H1 (cell line): ENCODE measurements around the gene UNC5B. TPM values are rescaled to one million over a fixed set of nuclear protein-coding genes. Genes with fewer than 3 reads are reported as not detected.

Experiments
- CTCF ChIA-PET: fragments of 300-600 bp; sonication (Branson Sonifier 250); formaldehyde crosslinking; loops from one replicate; lab custom pipeline; 2021; ENCODE audit not compliant: partially characterized antibody; lab: Charles Lee
- POLR2A ChIA-PET: fragments of 300-600 bp; sonication (Branson Sonifier 250); formaldehyde crosslinking; loops from one replicate; lab custom pipeline; 2021; ENCODE audit warnings: inconsistent platforms; ENCODE audit not compliant: partially characterized antibody; lab: Charles Lee
- DNase-seq, 2 experiments: peaks; one replicate each; pipeline versions ENCODE4 v3.0.0 to v3.0.0-alpha.2; 2010 to 2022; ENCODE audit warnings: low spot score in 2 of 2, low read depth in 1 of 2, mixed read lengths in 1 of 2
- FAIRE-seq: peaks from 2 replicates; lab custom pipeline; 2011; peaks lifted over from hg19 to GRCh38; lab: Jason Lieb, UNC
- H2AFZ ChIP-seq: 2 replicates; pipeline ENCODE4 v1.8.1; 2012; ENCODE audit warnings: low read length, inconsistent platforms
- H2AK5ac ChIP-seq: 2 replicates; pipeline ENCODE4 v1.6.1; 2013; ENCODE audit warnings: low read depth, low read length
- H2BK120ac ChIP-seq: replicated peaks from 2 replicates; pipeline ENCODE3; 2013; ENCODE audit warnings: low read depth, low read length, inconsistent platforms
- H2BK12ac ChIP-seq: 2 replicates; pipeline ENCODE4 v1.6.1; 2013; ENCODE audit warnings: low read depth, low read length
- H2BK15ac ChIP-seq: 2 replicates; pipeline ENCODE4 v1.6.1; 2013; ENCODE audit warnings: low read length
- H2BK20ac ChIP-seq: 2 replicates; pipeline ENCODE4 v1.6.1; 2013; ENCODE audit warnings: low read length
- H2BK5ac ChIP-seq: 2 replicates; pipeline ENCODE4 v1.6.1; 2013; ENCODE audit warnings: low read depth, low read length
- H3K14ac ChIP-seq: 2 replicates; pipeline ENCODE4 v1.6.1; 2013; ENCODE audit warnings: inconsistent platforms; ENCODE audit not compliant: insufficient read length
- H3K18ac ChIP-seq: 2 replicates; pipeline ENCODE4 v1.6.1; 2013; ENCODE audit warnings: low read length; ENCODE audit errors: extremely low read depth
- H3K23ac ChIP-seq: 2 replicates; pipeline ENCODE4 v1.6.1; 2013; ENCODE audit warnings: inconsistent platforms; ENCODE audit not compliant: insufficient read length
- H3K23me2 ChIP-seq: 2 replicates; pipeline ENCODE4 v1.6.1; 2013; ENCODE audit warnings: low read depth, low read length
- H3K27ac ChIP-seq: 2 replicates; pipeline ENCODE4 v1.6.1; 2011; ENCODE audit warnings: low read depth, low read length, inconsistent platforms
- H3K27me3 ChIP-seq, 4 experiments: replicated peaks in 1 of 4; 1 replicate in 1 of 4; 2 replicates in 3 of 4; pipeline versions ENCODE4 v1.6.1 to v1.8.1; 2011 to 2013; ENCODE audit warnings: low read length in 3 of 4, mild to moderate bottlenecking in 3 of 4, inconsistent platforms in 2 of 4, mixed read lengths in 2 of 4, moderate library complexity in 1 of 4; ENCODE audit not compliant: control insufficient read depth in 3 of 4, insufficient read depth in 3 of 4; ENCODE audit errors: extremely low read depth in 1 of 4
- H3K36me3 ChIP-seq, 4 experiments: 2 replicates each; pipeline versions ENCODE4 v1.6.1 to v1.8.1; 2011 to 2013; ENCODE audit warnings: mild to moderate bottlenecking in 4 of 4, low read length in 3 of 4, moderate library complexity in 2 of 4, control low read depth in 1 of 4, inconsistent platforms in 1 of 4; ENCODE audit not compliant: insufficient read depth in 4 of 4, control insufficient read depth in 2 of 4
- H3K4ac ChIP-seq: replicated peaks from 2 replicates; pipeline ENCODE3; 2013; ENCODE audit warnings: low read length, low read depth, mixed read lengths, inconsistent platforms; ENCODE audit not compliant: insufficient read length
- H3K4me1 ChIP-seq, 4 experiments: replicated peaks in 1 of 4; 1 replicate in 1 of 4; 2 replicates in 3 of 4; pipeline versions ENCODE4 v1.6.1 to v1.8.1; 2011 to 2013; ENCODE audit warnings: low read length in 3 of 4, inconsistent platforms in 2 of 4, mixed read lengths in 1 of 4; ENCODE audit not compliant: insufficient read depth in 4 of 4, control insufficient read depth in 3 of 4
- H3K4me2 ChIP-seq, 2 experiments: 2 replicates each; pipeline versions ENCODE4 v1.6.1 to v1.8.1; 2011 to 2013; ENCODE audit warnings: low read depth in 2 of 2, low read length in 2 of 2, control low read depth in 1 of 2, inconsistent platforms in 1 of 2, mild to moderate bottlenecking in 1 of 2; ENCODE audit not compliant: insufficient read depth in 1 of 2
- H3K4me3 ChIP-seq, 4 experiments: fragments of 200-600, 300-600 bp in 1 of 4; sonication (generic), shearing (Covaris generic), sonication (Bioruptor Twin) in 1 of 4; 2 replicates each; pipeline versions ENCODE4 v1.5.1 to v1.8.1; 2011 to 2016; ENCODE audit warnings: low read length in 4 of 4, low read depth in 3 of 4, control low read depth in 2 of 4, inconsistent platforms in 2 of 4, mild to moderate bottlenecking in 2 of 4, mixed read lengths in 1 of 4, moderate library complexity in 1 of 4; ENCODE audit not compliant: insufficient read depth in 2 of 4; ENCODE audit errors: extremely low read depth in 1 of 4
- H3K56ac ChIP-seq: replicated peaks from 2 replicates; pipeline ENCODE3; 2013; ENCODE audit warnings: low read depth, mild to moderate bottlenecking, mixed read lengths, low read length, inconsistent platforms; ENCODE audit not compliant: insufficient read length
- H3K79me1 ChIP-seq: 2 replicates; pipeline ENCODE4 v1.6.1; 2013; ENCODE audit warnings: low read depth, low read length, control low read depth
- H3K79me2 ChIP-seq, 2 experiments: 2 replicates each; pipeline versions ENCODE4 v1.6.1 to v1.8.1; 2012 to 2013; ENCODE audit warnings: low read length in 2 of 2, mild to moderate bottlenecking in 2 of 2, inconsistent platforms in 1 of 2; ENCODE audit not compliant: insufficient read depth in 2 of 2, control insufficient read depth in 1 of 2
- H3K9ac ChIP-seq, 4 experiments: replicated peaks in 1 of 4; 1 replicate in 1 of 4; 2 replicates in 3 of 4; pipeline versions ENCODE4 v1.6.1 to v1.8.1; 2011 to 2013; ENCODE audit warnings: low read depth in 3 of 4, low read length in 3 of 4, control low read depth in 2 of 4, mild to moderate bottlenecking in 2 of 4, moderate library complexity in 2 of 4, inconsistent platforms in 1 of 4; ENCODE audit errors: extremely low read depth in 1 of 4
- H3K9me3 ChIP-seq, 2 experiments: 2 replicates each; pipeline versions ENCODE4 v1.6.1 to v1.8.1; 2012 to 2013; ENCODE audit warnings: mild to moderate bottlenecking in 2 of 2, moderate library complexity in 2 of 2, control low read depth in 1 of 2, inconsistent platforms in 1 of 2, low read depth in 1 of 2, low read length in 1 of 2, mixed read lengths in 1 of 2; ENCODE audit not compliant: insufficient read depth in 2 of 2
- H4K20me1 ChIP-seq, 2 experiments: replicated peaks in 1 of 2; 2 replicates each; pipeline versions ENCODE3 to v1.8.1; 2011 to 2013; ENCODE audit warnings: inconsistent platforms in 2 of 2, low read length in 2 of 2, mild to moderate bottlenecking in 1 of 2; ENCODE audit not compliant: insufficient read depth in 2 of 2, control insufficient read depth in 1 of 2
- H4K5ac ChIP-seq: 2 replicates; pipeline ENCODE4 v1.6.1; 2013; ENCODE audit warnings: low read length, low read depth, mixed read lengths, inconsistent platforms; ENCODE audit not compliant: insufficient read length
- H4K8ac ChIP-seq: 2 replicates; pipeline ENCODE4 v1.8.0; 2013; ENCODE audit warnings: mild to moderate bottlenecking, moderate library complexity, low read length, inconsistent platforms; ENCODE audit not compliant: insufficient read depth; ENCODE audit errors: extremely low read depth
- H4K91ac ChIP-seq: replicated peaks from 2 replicates; pipeline ENCODE3; 2013; ENCODE audit warnings: low read length, mixed read lengths, inconsistent platforms; ENCODE audit not compliant: insufficient read length
- BCL11A ChIP-seq, 2 experiments: IDR thresholded peaks; one replicate each; pipeline ENCODE4 v1.6.1; 2011; ENCODE audit warnings: low read depth in 2 of 2, low read length in 2 of 2, mild to moderate bottlenecking in 2 of 2
- CHD1 ChIP-seq: IDR thresholded peaks from 2 replicates; pipeline ENCODE4 v1.6.1; 2012; ENCODE audit warnings: low read depth, low read length, improper control_type of control experiment
- EZH2 ChIP-seq: fragments of 200-600 bp; sonication (generic); IDR thresholded peaks from 2 replicates; pipeline ENCODE4 v1.7.1; 2012; ENCODE audit warnings: low read depth, mild to moderate bottlenecking, moderate library complexity, low read length, inconsistent platforms; ENCODE audit not compliant: severe bottlenecking
- MAFK ChIP-seq: IDR thresholded peaks from 2 replicates; pipeline ENCODE4 v1.6.1; 2012; ENCODE audit warnings: low read depth, mild to moderate bottlenecking, improper control_type of control experiment, low read length
- RBBP5 ChIP-seq: IDR thresholded peaks from 2 replicates; pipeline ENCODE4 v1.7.1; 2012; ENCODE audit warnings: low read depth, mild to moderate bottlenecking, inconsistent platforms, low read length, moderate library complexity, borderline replicate concordance
- SIRT6 ChIP-seq: IDR thresholded peaks from one replicate; pipeline ENCODE4 v1.7.1; 2012; ENCODE audit warnings: low read length, inconsistent platforms
- WGBS, 2 experiments: shearing (Covaris generic) in 1 of 2; methylation state at CpG; one replicate each; pipeline versions ENCODE4 v1.1.6 to v1.1.7; 2013 to 2015; ENCODE audit warnings: low lambda C conversion rate in 2 of 2, mixed read lengths in 2 of 2, inconsistent platforms in 1 of 2, low coverage in 1 of 2, missing lambda C conversion rate in 1 of 2; ENCODE audit not compliant: insufficient replicate concordance in 2 of 2, insufficient coverage in 1 of 2, insufficient read length in 1 of 2; ENCODE audit errors: extremely low coverage in 1 of 2, missing lambda C conversion rate in 1 of 2; 5-methylcytosine and 5-hydroxymethylcytosine counted together
- long read RNA-seq, 2 experiments: library from RNA in 1 of 2; library from capped mRNA in 1 of 2; stranded (forward); transcript quantifications; one replicate each; pipeline ENCODE4 v2.0.0, GENCODE V29; 2021; ENCODE audit warnings: inconsistent platforms in 1 of 2
- polyA minus RNA-seq, 3 experiments: library from RNA; depleted of rRNA, polyadenylated mRNA; stranded (reverse); fragments of >200 nt; gene quantifications; 1 replicate in 2 of 3; 2 replicates in 1 of 3; pipeline ENCODE4 v1.2.3, GENCODE V29; 2011
- polyA plus RNA-seq, 7 experiments: library from polyadenylated mRNA; depleted of rRNA in 3 of 7; stranded (reverse) in 5 of 7; unstranded in 2 of 7; fragments of >200 nt in 5 of 7; fragments of 200-250 nt in 2 of 7; gene quantifications; 1 replicate in 5 of 7; 2 replicates in 1 of 7; 4 replicates in 1 of 7; pipeline versions ENCODE4 v1.2.1 to v1.2.3, GENCODE V29; 2011 to 2013; ENCODE audit warnings: missing spikeins in 2 of 7, mixed read lengths in 2 of 7
- total RNA-seq: library from RNA; stranded (reverse); fragmentation: NEBNext Ultra II Directional; extraction: Animal tissue kit (Norgen Biotek cat#: 25700); gene quantifications from 2 replicates; pipeline ENCODE4 v1.2.1, GENCODE V29; 2021
- TF ChIP-seq, protein P1 (sequence below): IDR thresholded peaks from 2 replicates; pipeline ENCODE4 v1.6.1; 2011; ENCODE audit warnings: low read length, improper control_type of control experiment

The UNC5B gene
- total RNA-seq = 31.8 and 31.9 TPM in 2 replicates
- 27.9 and 34.1 TPM in 2 replicates for polyA plus RNA-seq (2011; rRNA removed)
- polyA plus RNA-seq (2011; cell fraction: cytosol; rRNA removed) = 22.8 TPM
- polyA plus RNA-seq (2011; cell fraction: nucleus; rRNA removed) = 58.1 TPM
- polyA plus RNA-seq (2012, experiment 1 of 2) = 22.2 to 30.2 TPM (median 28.1 TPM) in 4 replicates
- polyA plus RNA-seq (2012, experiment 2 of 2) = 28.3 TPM
- 22.6 TPM for polyA plus RNA-seq (2013, experiment 1 of 2)
- polyA plus RNA-seq (2013, experiment 2 of 2) = 24.0 TPM
- 22.2 and 22.8 TPM in 2 replicates for polyA minus RNA-seq (2011; rRNA and poly(A)+ RNA removed)
- polyA minus RNA-seq (2011; cell fraction: cytosol; rRNA and poly(A)+ RNA removed) = 16.0 TPM
- 19.1 TPM for polyA minus RNA-seq (2011; cell fraction: nucleus; rRNA and poly(A)+ RNA removed)
- long read RNA-seq, experiment 1, partial matches to known transcripts = 3 of 20 reads
- long read RNA-seq, experiment 1, other reads (novel, unspliced or antisense) = 17 of 20 reads
- long read RNA-seq, experiment 2, partial matches to known transcripts = 1 of 4 reads
- long read RNA-seq, experiment 2, other reads (novel, unspliced or antisense) = 3 of 4 reads

DNA sequence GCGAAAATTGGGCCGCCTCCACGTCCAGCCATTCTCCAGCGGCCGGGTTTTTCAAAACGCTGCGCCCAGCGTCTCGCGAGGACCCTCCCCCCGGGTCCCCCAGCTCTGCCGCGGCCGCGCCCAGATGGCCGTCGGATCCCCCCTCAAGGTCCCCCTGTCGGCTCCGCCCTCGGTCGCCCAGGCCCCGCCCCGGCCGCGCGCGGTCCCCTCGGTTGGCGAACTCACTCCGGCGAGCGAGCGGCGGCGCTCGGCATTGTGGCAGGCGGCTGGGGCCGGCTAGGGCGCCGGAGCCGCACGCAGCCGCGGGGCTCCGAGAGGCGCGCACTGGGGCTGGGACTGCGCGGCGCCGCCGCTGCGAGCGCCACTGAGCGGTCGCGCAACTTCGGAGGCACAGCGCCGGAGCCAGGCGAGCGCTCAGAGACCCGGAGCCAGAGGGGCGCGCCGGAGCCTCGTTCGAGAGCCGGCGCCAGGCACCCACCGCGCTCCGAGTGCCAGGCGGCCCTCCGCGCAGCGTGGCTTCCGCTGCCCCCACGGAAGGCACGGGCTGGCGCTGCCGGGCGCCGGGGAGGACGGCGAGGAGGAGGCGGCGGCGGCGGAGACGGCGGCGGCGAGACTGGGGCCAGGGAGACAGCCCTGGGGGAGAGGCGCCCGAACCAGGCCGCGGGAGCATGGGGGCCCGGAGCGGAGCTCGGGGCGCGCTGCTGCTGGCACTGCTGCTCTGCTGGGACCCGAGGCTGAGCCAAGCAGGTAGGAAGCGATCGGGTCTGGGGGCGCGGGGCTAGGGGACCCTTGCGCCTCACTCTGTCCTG is at the start of gene UNC5B:
Gene UNC5B, plus strand, starts transcription at position 253 of the 809 bp plus-strand sequence. Its CDS starts 416 bp downstream, at position 669.
- Histone ChIP-seq H4K5ac (no peak within 1 kb of the TSS), H3K4ac (no peak within 1 kb of the TSS), H3K4me2 (peak within 1 kb of the TSS; percentile 90 to 99), H3K27me3 (peaks cover 1 to 31% (median 23%) of the 10 kb centered on the region in 4 experiments), H4K91ac (no peak within 1 kb of the TSS), H3K9me3 (no peaks in the 10 kb centered on the region), H4K8ac (0 out of 2 replicates have a peak within 1 kb of the TSS, but pooled peaks have one; percentile 35), H2BK12ac (peak within 1 kb of the TSS; percentile 42; the same call in 1 of the 2 replicates), H2AK5ac (no peak within 1 kb of the TSS), H2BK120ac (no peak within 1 kb of the TSS), H3K56ac (peak within 1 kb of the TSS; percentile 11), H3K23ac (no peak within 1 kb of the TSS), H2BK5ac (peak within 1 kb of the TSS; percentile 37; the same call in 1 of the 2 replicates), H3K14ac (no peak within 1 kb of the TSS), H2AFZ (peak within 1 kb of the TSS; percentile 64; the same call in 1 of the 2 replicates), H4K20me1 (peaks cover 1 to 3% of the 10 kb centered on the region in 2 experiments), H3K27ac (no peak within 1 kb of the TSS), H3K18ac (peak within 1 kb of the TSS; percentile 75), H3K79me1 (peaks cover 4% of the 10 kb centered on the region), H3K23me2 (peaks cover 19% of the 10 kb centered on the region; the same call in 1 of the 2 replicates), H3K4me1 (peaks cover 22 to 51% (median 27%) of the 10 kb centered on the region in 4 experiments), H3K36me3 (no peaks in the 10 kb centered on the region), H3K79me2 (peaks cover 0 to 32% of the 10 kb centered on the region in 2 experiments; a peak in 3 of 4 replicates), H2BK15ac (peak within 1 kb of the TSS; percentile 2; the same call in 1 of the 2 replicates), H2BK20ac (peak within 1 kb of the TSS; percentile 16; the same call in 1 of the 2 replicates), H3K9ac (peak within 1 kb of the TSS; percentile 20 to 80 (median 32); a peak in 6 of 7 replicates), H3K4me3 (peak within 1 kb of the TSS; percentile 65 to 91 (median 78))
- 1% methylated on average over 55 of the region's 109 CpGs; no CpG with 5 or more reads in 1 of the 2 experiments for WGBS, 2 experiments
- FAIRE-seq (no peak), DNase-seq (peak; percentile 50 to 96)
- ChIA-PET POLR2A (interaction anchor here (0.7 to 4.6 kb wide), 10 partner anchors 9 to 321 kb away, joined by 3 to 17 read pairs (median 4); no protein-coding TSS in a partner anchor), CTCF (interaction anchor here (0.7 to 12.3 kb wide), 11 partner anchors 9 to 309 kb away, joined by 3 to 138 read pairs (median 3); no protein-coding TSS in a partner anchor)
- TF ChIP-seq MAFK = no peak
- TF ChIP-seq, protein P1, sequence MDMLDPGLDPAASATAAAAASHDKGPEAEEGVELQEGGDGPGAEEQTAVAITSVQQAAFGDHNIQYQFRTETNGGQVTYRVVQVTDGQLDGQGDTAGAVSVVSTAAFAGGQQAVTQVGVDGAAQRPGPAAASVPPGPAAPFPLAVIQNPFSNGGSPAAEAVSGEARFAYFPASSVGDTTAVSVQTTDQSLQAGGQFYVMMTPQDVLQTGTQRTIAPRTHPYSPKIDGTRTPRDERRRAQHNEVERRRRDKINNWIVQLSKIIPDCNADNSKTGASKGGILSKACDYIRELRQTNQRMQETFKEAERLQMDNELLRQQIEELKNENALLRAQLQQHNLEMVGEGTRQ = no peak
- no peak for TF ChIP-seq CHD1
- no peak for TF ChIP-seq EZH2
- TF ChIP-seq BCL11A (IDR thresholded peaks at IDR 0.05; ENCODE audit: low read depth in 2 of 2, low read length in 2 of 2) = no peak
- TF ChIP-seq SIRT6 = no peak
- 0 out of 2 replicates have a peak, but pooled peaks have one; percentile 14 for TF ChIP-seq RBBP5
